Natural killer cell (primary cell): ENCODE results near the gene ACO2. TPM values are rescaled to one million over a fixed set of nuclear protein-coding genes. Genes with fewer than 3 reads are reported as not detected.

ENCODE experiments used
- ATAC-seq, 3 donors: fragments of 150-1000 bp in 2 of 3; fragments of 200-7000 bp in 1 of 3; cut with Tn5 transposase; 1 replicate in 1 of 3; 2 replicates in 2 of 3; pipeline ENCODE4 v1.10.0; 2021; ENCODE audit warnings: mild to moderate bottlenecking in 2 of 3, moderate library complexity in 2 of 3
- DNase-seq, 2 donors: peaks; one replicate each; pipeline versions ENCODE4 v3.0.0 to v3.0.0-alpha.2; 2013 to 2021; ENCODE audit warnings: mixed read lengths in 1 of 2
- H3K27ac ChIP-seq: one replicate; pipeline ENCODE4 v1.5.1; 2013; ENCODE audit warnings: mild to moderate bottlenecking, low read length
- H3K27me3 ChIP-seq: one replicate; pipeline ENCODE4 v1.6.1; 2013; ENCODE audit warnings: low read length; ENCODE audit not compliant: control insufficient read depth, insufficient read depth
- H3K36me3 ChIP-seq: one replicate; pipeline ENCODE4 v1.6.1; 2013; ENCODE audit warnings: low read length; ENCODE audit not compliant: control insufficient read depth, insufficient read depth
- H3K4me1 ChIP-seq: one replicate; pipeline ENCODE4 v1.6.1; 2013; ENCODE audit warnings: low read length; ENCODE audit not compliant: control insufficient read depth, insufficient read depth
- H3K4me3 ChIP-seq: one replicate; pipeline ENCODE4 v1.5.1; 2013; ENCODE audit warnings: low read length
- H3K9me3 ChIP-seq: one replicate; pipeline ENCODE4 v1.6.1; 2013; ENCODE audit warnings: low read length; ENCODE audit not compliant: control insufficient read depth, insufficient read depth
- H3K27ac Mint-ChIP-seq, 2 donors: one replicate each; pipeline ENCODE4 v1.8.0; 2022; ENCODE audit warnings: mild to moderate bottlenecking in 2 of 2, mixed read lengths in 2 of 2, moderate library complexity in 1 of 2
- H3K27me3 Mint-ChIP-seq, 2 donors: one replicate each; pipeline ENCODE4 v1.8.0; 2022; ENCODE audit warnings: low read depth in 2 of 2, mixed read lengths in 2 of 2
- H3K36me3 Mint-ChIP-seq: one replicate; pipeline ENCODE4 v1.8.0; 2022; ENCODE audit warnings: mixed read lengths
- H3K4me1 Mint-ChIP-seq, 2 donors: one replicate each; pipeline ENCODE4 v1.8.0; 2022; ENCODE audit warnings: mixed read lengths in 2 of 2
- H3K4me3 Mint-ChIP-seq: one replicate; pipeline ENCODE4 v1.8.0; 2022; ENCODE audit warnings: mild to moderate bottlenecking, moderate library complexity, mixed read lengths
- H3K9me3 Mint-ChIP-seq, 2 donors: one replicate each; pipeline ENCODE4 v1.8.0; 2022; ENCODE audit warnings: mixed read lengths in 2 of 2
- CTCF ChIP-seq: fragments of 200-600 bp; IDR thresholded peaks from one replicate; pipeline ENCODE4 v1.8.0; 2022; ENCODE audit warnings: antibody characterized with exemption
- WGBS: methylation state at CpG from one replicate; pipeline ENCODE4 v1.1.7; 2013; ENCODE audit warnings: missing lambda C conversion rate; ENCODE audit not compliant: insufficient coverage; 5-methylcytosine and 5-hydroxymethylcytosine counted together
- intact Hi-C: fragments of 100-400 bp; cut with micrococcal nuclease; formaldehyde crosslinking; loops from one replicate; pipeline ENCODE4 v1.14.2; 2022
- total RNA-seq, 4 donors: library from RNA; stranded (reverse); fragments of 120-200 nt in 1 of 4; gene quantifications; one replicate each; pipeline versions ENCODE4 v1.2.3 to v1.2.4, GENCODE V29; 2013 to 2022

Gene ACO2
- total RNA-seq, 3 donors from 2014 or later (not counting 1 experiment from before 2014, with no cell fraction given) = 77.9 to 99.8 (median 89.5) TPM

GRCh38 chr22:41524809-41525449, 56.0 kb downstream of the ACO2 start:
- no peaks in the 10 kb centered on the region for H3K9me3 ChIP-seq
- H3K4me3 ChIP-seq = no peak overlapping the region
- TF ChIP-seq CTCF = no peak
- no peaks in the 10 kb centered on the region for H3K27me3 ChIP-seq
- intact Hi-C loops = no loop called here
- H3K27ac ChIP-seq = peak overlapping the region; percentile 38
- 44% methylated on average over 16 of the region's 17 CpGs for WGBS
- ATAC-seq = peak; percentile 38 to 66 (median 64)
- peak in 1 of 2 donors; percentile 84 for DNase-seq
- H3K9me3 Mint-ChIP-seq = no peaks in the 10 kb centered on the region
- no peaks in the 10 kb centered on the region for H3K27me3 Mint-ChIP-seq
- H3K4me1 Mint-ChIP-seq = peaks cover 0 to 17% of the 10 kb centered on the region in 2 donors
- H3K27ac Mint-ChIP-seq = peak overlapping the region; percentile 33 to 50
- H3K4me3 Mint-ChIP-seq = no peak overlapping the region
- H3K36me3 Mint-ChIP-seq = no peaks in the 10 kb centered on the region
- peaks cover 59% of the 10 kb centered on the region for H3K36me3 ChIP-seq
- H3K4me1 ChIP-seq = peaks cover 11% of the 10 kb centered on the region

GRCh38 chr22:41525450-41526225, 56.7 kb downstream of the ACO2 start:
- no peak overlapping the region for H3K4me3 Mint-ChIP-seq
- ATAC-seq (no peak), DNase-seq (no peak)
- WGBS = 94% methylated on average over 13 of the region's 13 CpGs
- H3K4me1 Mint-ChIP-seq = peaks cover 0 to 17% of the 10 kb centered on the region in 2 donors
- Histone ChIP-seq H3K4me1 (peaks cover 11% of the 10 kb centered on the region), H3K9me3 (no peaks in the 10 kb centered on the region), H3K4me3 (no peak overlapping the region), H3K27ac (no peak overlapping the region), H3K36me3 (peaks cover 66% of the 10 kb centered on the region), H3K27me3 (no peaks in the 10 kb centered on the region)
- H3K36me3 Mint-ChIP-seq = no peaks in the 10 kb centered on the region
- intact Hi-C loops = loop anchor here (1.0 kb wide), 1 partner anchor 122 kb away; no protein-coding TSS in a partner anchor
- no peak for TF ChIP-seq CTCF
- H3K27ac Mint-ChIP-seq = peak overlapping the region in 1 of 2 donors; percentile 47
- H3K27me3 Mint-ChIP-seq = no peaks in the 10 kb centered on the region
- H3K9me3 Mint-ChIP-seq = no peaks in the 10 kb centered on the region

GRCh38 chr22:41526226-41526829, 57.4 kb downstream of the ACO2 start:
- peak overlapping the region in 1 of 2 donors; percentile 47 for H3K27ac Mint-ChIP-seq
- no peak overlapping the region for H3K4me3 Mint-ChIP-seq
- Histone ChIP-seq H3K9me3 (no peaks in the 10 kb centered on the region), H3K4me1 (peaks cover 11% of the 10 kb centered on the region), H3K36me3 (peaks cover 69% of the 10 kb centered on the region), H3K27ac (no peak overlapping the region), H3K4me3 (no peak overlapping the region), H3K27me3 (no peaks in the 10 kb centered on the region)
- DNase-seq (no peak), ATAC-seq (peak in 1 of 3 donors; percentile 8)
- WGBS = 86% methylated on average over 12 of the region's 12 CpGs
- intact Hi-C loops = loop anchor here (1.0 kb wide), 1 partner anchor 123 kb away; no protein-coding TSS in a partner anchor
- no peaks in the 10 kb centered on the region for H3K9me3 Mint-ChIP-seq
- no peaks in the 10 kb centered on the region for H3K27me3 Mint-ChIP-seq
- H3K4me1 Mint-ChIP-seq = peaks cover 0 to 17% of the 10 kb centered on the region in 2 donors
- no peak for TF ChIP-seq CTCF
- H3K36me3 Mint-ChIP-seq = no peaks in the 10 kb centered on the region
